ENCODE data around the gene RABL2A.
"Not testable (repeated sequence)": the region's sequence is repeated elsewhere in the genome, so short reads cannot be mapped to it uniquely, and the experiment has no call there.

The RABL2A gene

GRCh38 chr2:113598180-113598579 is 28.9 kb upstream of the RABL2A start:
- H3K9ac ChIP-seq (ENCODE audit: low read length); H3K4me1 ChIP-seq (ENCODE audit: control insufficient read depth, insufficient read depth, low read length); H3K36me3 ChIP-seq (ENCODE audit: control insufficient read depth, insufficient read depth, low read length); H3K9me3 ChIP-seq (ENCODE audit: control insufficient read depth, low read length); H3K27me3 ChIP-seq (ENCODE audit: control insufficient read depth, insufficient read depth, low read length); H3K4me3 ChIP-seq (ENCODE audit: low read length): not testable (repeated sequence)

- not testable (repeated sequence) for H3K4me3 ChIP-seq (ENCODE audit: low read length)
These were observed 28.3 kb upstream of the RABL2A start for GRCh38 chr2:113598738-113599137.

GRCh38 chr2:113599208-113599607 is 27.9 kb upstream of the RABL2A start:
- not testable (repeated sequence) for H3K27me3 ChIP-seq (ENCODE audit: control insufficient read depth, insufficient read depth, low read length); H3K4me1 ChIP-seq (ENCODE audit: control insufficient read depth, insufficient read depth, low read length); H3K36me3 ChIP-seq (ENCODE audit: control insufficient read depth, insufficient read depth, low read length); H3K9me3 ChIP-seq (ENCODE audit: control insufficient read depth, low read length); H3K4me3 ChIP-seq (ENCODE audit: low read length); H3K9ac ChIP-seq (ENCODE audit: low read length)

More at GRCh38 chr2:113598738-113599137, 28.3 kb upstream of the RABL2A start:
- H3K27me3 ChIP-seq (ENCODE audit: control insufficient read depth, insufficient read depth, low read length); H3K36me3 ChIP-seq (ENCODE audit: control insufficient read depth, insufficient read depth, low read length); H3K9ac ChIP-seq (ENCODE audit: low read length); H3K9me3 ChIP-seq (ENCODE audit: control insufficient read depth, low read length); H3K4me1 ChIP-seq (ENCODE audit: control insufficient read depth, insufficient read depth, low read length): not testable (repeated sequence)

- H3K36me3 ChIP-seq (ENCODE audit: control insufficient read depth, insufficient read depth, low read length); H3K27me3 ChIP-seq (ENCODE audit: control insufficient read depth, insufficient read depth, low read length); H3K4me1 ChIP-seq (ENCODE audit: control insufficient read depth, insufficient read depth, low read length); H3K9ac ChIP-seq (ENCODE audit: low read length); H3K4me3 ChIP-seq (ENCODE audit: low read length); H3K9me3 ChIP-seq (ENCODE audit: control insufficient read depth, low read length): not testable (repeated sequence)
These were observed 24.9 kb upstream of the RABL2A start for GRCh38 chr2:113602040-113602769.

GRCh38 chr2:113602869-113603466 is 24.1 kb upstream of the RABL2A start:
- no peaks in the 10 kb centered on the region for H3K36me3 ChIP-seq (ENCODE audit: control insufficient read depth, insufficient read depth, low read length)
- no peaks in the 10 kb centered on the region for H3K4me1 ChIP-seq (ENCODE audit: control insufficient read depth, insufficient read depth, low read length)
- no peaks in the 10 kb centered on the region for H3K9me3 ChIP-seq (ENCODE audit: control insufficient read depth, low read length)
- H3K27me3 ChIP-seq (ENCODE audit: control insufficient read depth, insufficient read depth, low read length), result no peaks in the 10 kb centered on the region
- no peak overlapping the region for H3K4me3 ChIP-seq (ENCODE audit: low read length)
- H3K9ac ChIP-seq (ENCODE audit: low read length), result peak overlapping the region; percentile 31

- H3K27me3 ChIP-seq (ENCODE audit: control insufficient read depth, insufficient read depth, low read length); H3K4me1 ChIP-seq (ENCODE audit: control insufficient read depth, insufficient read depth, low read length); H3K9me3 ChIP-seq (ENCODE audit: control insufficient read depth, low read length); H3K4me3 ChIP-seq (ENCODE audit: low read length); H3K36me3 ChIP-seq (ENCODE audit: control insufficient read depth, insufficient read depth, low read length): not testable (repeated sequence)
- peak overlapping the region; percentile 31 for H3K9ac ChIP-seq (ENCODE audit: low read length)
These were observed 23.5 kb upstream of the RABL2A start for GRCh38 chr2:113603467-113604084.

GRCh38 chr2:113604085-113604477 is 23.0 kb upstream of the RABL2A start:
- H3K9me3 ChIP-seq (ENCODE audit: control insufficient read depth, low read length); H3K4me1 ChIP-seq (ENCODE audit: control insufficient read depth, insufficient read depth, low read length); H3K36me3 ChIP-seq (ENCODE audit: control insufficient read depth, insufficient read depth, low read length); H3K4me3 ChIP-seq (ENCODE audit: low read length); H3K27me3 ChIP-seq (ENCODE audit: control insufficient read depth, insufficient read depth, low read length); H3K9ac ChIP-seq (ENCODE audit: low read length): not testable (repeated sequence)

GRCh38 chr2:113604661-113605060 is 22.4 kb upstream of the RABL2A start:
- not testable (repeated sequence) for H3K36me3 ChIP-seq (ENCODE audit: control insufficient read depth, insufficient read depth, low read length); H3K4me1 ChIP-seq (ENCODE audit: control insufficient read depth, insufficient read depth, low read length); H3K9me3 ChIP-seq (ENCODE audit: control insufficient read depth, low read length); H3K4me3 ChIP-seq (ENCODE audit: low read length); H3K9ac ChIP-seq (ENCODE audit: low read length); H3K27me3 ChIP-seq (ENCODE audit: control insufficient read depth, insufficient read depth, low read length)

- not testable (repeated sequence) for H3K9me3 ChIP-seq (ENCODE audit: control insufficient read depth, low read length); H3K4me3 ChIP-seq (ENCODE audit: low read length)
These were observed 21.0 kb upstream of the RABL2A start for GRCh38 chr2:113606036-113606435.

GRCh38 chr2:113609822-113610221 is 17.2 kb upstream of the RABL2A start:
- H3K4me1 ChIP-seq (ENCODE audit: control insufficient read depth, insufficient read depth, low read length); H3K9ac ChIP-seq (ENCODE audit: low read length); H3K27me3 ChIP-seq (ENCODE audit: control insufficient read depth, insufficient read depth, low read length); H3K36me3 ChIP-seq (ENCODE audit: control insufficient read depth, insufficient read depth, low read length); H3K9me3 ChIP-seq (ENCODE audit: control insufficient read depth, low read length); H3K4me3 ChIP-seq (ENCODE audit: low read length): not testable (repeated sequence)

More at GRCh38 chr2:113606036-113606435, 21.0 kb upstream of the RABL2A start:
- H3K27me3 ChIP-seq (ENCODE audit: control insufficient read depth, insufficient read depth, low read length); H3K4me1 ChIP-seq (ENCODE audit: control insufficient read depth, insufficient read depth, low read length); H3K9ac ChIP-seq (ENCODE audit: low read length); H3K36me3 ChIP-seq (ENCODE audit: control insufficient read depth, insufficient read depth, low read length): not testable (repeated sequence)

- H3K27me3 ChIP-seq (ENCODE audit: control insufficient read depth, insufficient read depth, low read length); H3K4me3 ChIP-seq (ENCODE audit: low read length); H3K9ac ChIP-seq (ENCODE audit: low read length); H3K4me1 ChIP-seq (ENCODE audit: control insufficient read depth, insufficient read depth, low read length); H3K9me3 ChIP-seq (ENCODE audit: control insufficient read depth, low read length); H3K36me3 ChIP-seq (ENCODE audit: control insufficient read depth, insufficient read depth, low read length): not testable (repeated sequence)
These were observed 6.1 kb upstream of the RABL2A start for GRCh38 chr2:113621002-113621401.

GRCh38 chr2:113625906-113626305 is 1.2 kb upstream of the RABL2A start:
- H3K27me3 ChIP-seq (ENCODE audit: control insufficient read depth, insufficient read depth, low read length); H3K4me3 ChIP-seq (ENCODE audit: low read length); H3K36me3 ChIP-seq (ENCODE audit: control insufficient read depth, insufficient read depth, low read length); H3K9ac ChIP-seq (ENCODE audit: low read length); H3K4me1 ChIP-seq (ENCODE audit: control insufficient read depth, insufficient read depth, low read length); H3K9me3 ChIP-seq (ENCODE audit: control insufficient read depth, low read length): not testable (repeated sequence)
